ENCODE data around the gene STEAP1. TPM values are rescaled to one million over a fixed set of nuclear protein-coding genes. Genes with fewer than 3 reads are reported as not detected.
"Not testable (repeated sequence)": the region's sequence is repeated elsewhere in the genome, so short reads cannot be mapped to it uniquely, and the experiment has no call there.

STEAP1 gene
- total RNA-seq, 1 experiment from 2014 or later = 4.1 TPM

GRCh38 chr7:90149428-90149827 is 4.8 kb upstream of the STEAP1 start:
- H3K27ac Mint-ChIP-seq; H4K20me1 ChIP-seq (ENCODE audit: control insufficient read depth, insufficient read depth, insufficient read length); H3K14ac ChIP-seq (ENCODE audit: insufficient read depth, low read length); H3K79me2 ChIP-seq (ENCODE audit: insufficient read depth, low read length); H3K79me1 ChIP-seq (ENCODE audit: insufficient read depth, low read depth, low read length, poor library complexity, severe bottlenecking); H2BK5ac ChIP-seq (ENCODE audit: insufficient read length, low read length); H3K4me3 Mint-ChIP-seq; H3K4me2 ChIP-seq (ENCODE audit: insufficient read depth, insufficient read length, low read length); H4K5ac ChIP-seq (ENCODE audit: insufficient read length, low read depth, low read length); H2BK120ac ChIP-seq (ENCODE audit: low read depth, low read length, poor library complexity, severe bottlenecking); H2BK20ac ChIP-seq (ENCODE audit: low read depth, low read length, poor library complexity, severe bottlenecking); H3K18ac ChIP-seq (ENCODE audit: insufficient read length, low read depth, low read length); H3K9me3 Mint-ChIP-seq; H3K9me3 ChIP-seq (ENCODE audit: control insufficient read depth, low read depth, low read length); H3T11ph ChIP-seq (ENCODE audit: low read length); H2BK12ac ChIP-seq (ENCODE audit: insufficient read length, low read depth, low read length); H3K27ac ChIP-seq (ENCODE audit: insufficient read length, low read depth, low read length); H3K36me3 Mint-ChIP-seq (ENCODE audit: insufficient read depth in 1 of 3, low read depth in 3 of 3); H3K23ac ChIP-seq (ENCODE audit: insufficient read length, low read depth, low read length); H2BK15ac ChIP-seq (ENCODE audit: low read depth, low read length); H2AK5ac ChIP-seq (ENCODE audit: insufficient read length, low read length); H4K8ac ChIP-seq (replicated peaks; ENCODE audit: insufficient read length, low read depth, low read length); H4K91ac ChIP-seq (ENCODE audit: insufficient read length, low read depth, low read length); H3K4me1 ChIP-seq (ENCODE audit: insufficient read depth, low read length); H2AFZ ChIP-seq (ENCODE audit: low read length); H3K56ac ChIP-seq (ENCODE audit: insufficient read length, low read depth, low read length); H3K27me3 ChIP-seq (ENCODE audit: insufficient read depth, low read length); H3K23me2 ChIP-seq (ENCODE audit: insufficient read length, low read depth, low read length, poor library complexity, severe bottlenecking); H3K27me3 Mint-ChIP-seq (ENCODE audit: low read depth); H3K9ac ChIP-seq (ENCODE audit: extremely low read depth, insufficient read length, low read length); H3K4ac ChIP-seq (ENCODE audit: low read depth, low read length): not testable (repeated sequence)
- peak; percentile 54 for DNase-seq
- TF ChIP-seq CTCF (conservative IDR thresholded peaks at IDR 0.05) = peak; percentile 79
- H3K4me1 Mint-ChIP-seq = peaks cover 13 to 15% of the 10 kb centered on the region in 2 experiments

GRCh38 chr7:90151884-90152283 is 2.4 kb upstream of the STEAP1 start:
- H2BK20ac ChIP-seq (ENCODE audit: low read depth, low read length, poor library complexity, severe bottlenecking); H3K4me3 Mint-ChIP-seq; H4K20me1 ChIP-seq (ENCODE audit: control insufficient read depth, insufficient read depth, insufficient read length); H3K27me3 ChIP-seq (ENCODE audit: insufficient read depth, low read length); H3K9me3 Mint-ChIP-seq; H4K5ac ChIP-seq (ENCODE audit: insufficient read length, low read depth, low read length); H3K18ac ChIP-seq (ENCODE audit: insufficient read length, low read depth, low read length); H3K9me3 ChIP-seq (ENCODE audit: control insufficient read depth, low read depth, low read length); H3K79me2 ChIP-seq (ENCODE audit: insufficient read depth, low read length); H3K4ac ChIP-seq (ENCODE audit: low read depth, low read length); H3K27ac ChIP-seq (ENCODE audit: insufficient read length, low read depth, low read length); H3K36me3 Mint-ChIP-seq (ENCODE audit: insufficient read depth in 1 of 3, low read depth in 3 of 3); DNase-seq; H3K23me2 ChIP-seq (ENCODE audit: insufficient read length, low read depth, low read length, poor library complexity, severe bottlenecking); H3K9ac ChIP-seq (ENCODE audit: extremely low read depth, insufficient read length, low read length); H2AFZ ChIP-seq (ENCODE audit: low read length); H2BK5ac ChIP-seq (ENCODE audit: insufficient read length, low read length); H3K14ac ChIP-seq (ENCODE audit: insufficient read depth, low read length); H2BK15ac ChIP-seq (ENCODE audit: low read depth, low read length); H3K79me1 ChIP-seq (ENCODE audit: insufficient read depth, low read depth, low read length, poor library complexity, severe bottlenecking); H2BK12ac ChIP-seq (ENCODE audit: insufficient read length, low read depth, low read length); H3K4me2 ChIP-seq (ENCODE audit: insufficient read depth, insufficient read length, low read length); H3T11ph ChIP-seq (ENCODE audit: low read length); H4K91ac ChIP-seq (ENCODE audit: insufficient read length, low read depth, low read length); H2AK5ac ChIP-seq (ENCODE audit: insufficient read length, low read length); H3K23ac ChIP-seq (ENCODE audit: insufficient read length, low read depth, low read length); H3K4me1 ChIP-seq (ENCODE audit: insufficient read depth, low read length); H3K56ac ChIP-seq (ENCODE audit: insufficient read length, low read depth, low read length); H4K8ac ChIP-seq (replicated peaks; ENCODE audit: insufficient read length, low read depth, low read length); H2BK120ac ChIP-seq (ENCODE audit: low read depth, low read length, poor library complexity, severe bottlenecking): not testable (repeated sequence)
- no CpG with 5 or more reads among the region's 3 CpGs for WGBS (ENCODE audit: extremely low coverage, insufficient read length, low lambda C conversion rate)
- H3K4me1 Mint-ChIP-seq = peaks cover 16 to 17% of the 10 kb centered on the region in 2 experiments
- peak overlapping the region in 1 of 3 experiments; percentile 23; a peak in 1 of 7 replicates for H3K27ac Mint-ChIP-seq
- H3K27me3 Mint-ChIP-seq (ENCODE audit: low read depth) = peaks cover 23% of the 10 kb centered on the region

Measured in H9 (cell line).